Middle frontal gyrus (tissue), 1 donor: ENCODE results near the gene MAS1L.
"Not testable (repeated sequence)": the region's sequence is repeated elsewhere in the genome, so short reads cannot be mapped to it uniquely, and the experiment has no call there.

Experiments used
- DNase-seq: peaks from one replicate; pipeline ENCODE4 v3.0.0-alpha.2; 2015; ENCODE audit warnings: low spot score; ENCODE audit errors: extremely low spot score

Gene MAS1L

DNA sequence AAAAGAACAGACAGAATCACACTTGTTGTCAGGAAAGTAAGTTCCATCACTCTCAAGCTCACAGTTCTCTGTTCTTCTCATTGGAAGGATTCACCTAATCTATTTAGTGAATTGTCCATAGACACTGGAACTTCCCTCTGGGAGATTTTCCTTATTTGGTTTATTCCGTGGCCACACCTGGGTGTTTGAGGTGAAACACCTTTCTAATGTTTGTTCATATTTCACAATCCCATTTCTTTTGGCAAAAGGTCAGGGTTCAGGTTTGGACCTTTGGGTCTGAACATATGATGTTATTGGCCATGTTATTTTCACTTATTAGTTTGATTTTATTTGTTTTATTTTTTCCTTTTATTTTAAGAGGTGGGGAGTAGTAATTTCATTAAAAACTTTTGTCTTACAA, 4.0 kb downstream of the MAS1L start:
- no peak for DNase-seq

DNA sequence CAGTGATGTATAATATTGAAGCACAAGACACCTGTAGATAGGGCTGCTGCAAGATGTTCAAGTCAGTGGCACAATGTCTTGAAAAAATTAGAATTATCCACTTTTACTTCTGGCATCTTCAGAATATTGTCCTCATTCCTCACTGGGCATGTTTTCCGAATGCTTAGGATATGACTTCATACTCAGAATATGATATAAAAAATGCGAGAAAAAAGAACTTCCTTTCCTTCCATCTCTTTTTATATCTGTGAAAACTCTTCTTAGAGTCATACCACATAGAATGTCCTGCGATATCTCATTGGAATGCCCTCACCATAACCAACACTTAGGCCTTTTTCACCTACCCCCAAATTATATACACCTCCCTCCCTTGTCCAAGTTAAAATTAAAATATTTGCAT, 4.6 kb downstream of the MAS1L start:
- no peak for DNase-seq

DNA sequence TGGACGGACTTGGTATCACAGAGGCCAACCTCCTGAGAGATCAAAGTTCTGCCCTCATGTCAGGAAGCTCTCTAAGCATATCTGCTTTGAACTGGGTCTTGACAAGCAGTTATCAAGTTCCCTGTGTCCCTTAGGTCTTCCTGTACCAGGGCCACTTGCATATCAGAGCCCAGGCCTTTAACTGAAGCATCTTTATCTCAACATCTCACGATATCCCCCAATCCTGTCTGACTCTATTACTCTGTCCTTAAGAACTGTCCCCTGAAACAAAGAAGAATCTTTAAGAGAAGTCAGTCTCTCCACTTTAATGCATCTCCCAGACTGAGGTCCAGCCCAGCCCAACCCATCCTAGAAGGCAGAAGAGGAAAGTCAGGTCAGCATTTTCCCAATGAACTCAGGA, 8.2 kb downstream of the MAS1L start:
- DNase-seq = no peak

DNA sequence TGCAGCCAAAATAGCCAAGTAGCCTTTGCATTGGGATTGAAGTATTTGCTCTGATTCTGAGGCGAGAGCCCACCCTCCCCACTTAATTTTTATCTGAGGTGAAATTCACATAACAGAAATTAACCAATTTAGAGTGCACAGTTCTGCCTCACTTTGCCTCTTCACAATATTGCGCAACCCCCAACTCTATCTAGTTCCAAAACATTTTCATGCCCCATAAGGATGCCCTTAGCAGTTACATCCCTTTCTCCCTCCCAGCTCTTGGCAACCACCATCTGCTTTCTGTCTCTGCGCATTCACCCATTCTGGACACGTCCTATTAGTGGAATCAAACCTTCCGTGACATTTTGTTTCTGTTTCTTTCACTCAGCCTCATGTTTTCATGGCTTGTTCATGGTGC, 9.0 kb downstream of the MAS1L start:
- no peak for DNase-seq

DNA sequence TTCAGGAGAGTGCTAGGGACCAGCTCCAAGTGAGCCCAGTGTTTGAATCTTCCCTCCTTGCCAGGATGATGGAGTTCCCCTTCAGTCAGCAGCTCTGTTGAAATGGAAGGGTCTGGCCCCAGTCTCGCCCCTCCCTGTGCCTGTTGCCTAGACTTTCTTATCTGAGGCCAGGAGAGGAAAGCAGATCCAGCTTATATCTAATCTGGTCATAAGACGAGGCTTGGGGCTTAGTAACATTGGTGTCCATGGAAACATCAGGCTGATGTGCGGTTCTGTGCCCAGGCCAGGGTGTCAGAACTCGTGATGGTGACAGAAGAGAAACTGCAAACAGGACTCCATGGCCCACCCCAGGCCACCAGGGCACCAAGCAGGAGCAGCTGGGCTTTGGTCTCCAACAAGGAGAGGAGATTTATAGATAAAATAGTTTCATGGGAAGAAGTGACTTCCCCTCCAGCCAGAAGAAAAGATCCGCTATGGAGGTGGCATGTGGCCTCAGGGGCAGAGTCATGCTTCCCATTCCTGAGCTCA, 9.8 kb downstream of the MAS1L start:
- no peak for DNase-seq

DNA sequence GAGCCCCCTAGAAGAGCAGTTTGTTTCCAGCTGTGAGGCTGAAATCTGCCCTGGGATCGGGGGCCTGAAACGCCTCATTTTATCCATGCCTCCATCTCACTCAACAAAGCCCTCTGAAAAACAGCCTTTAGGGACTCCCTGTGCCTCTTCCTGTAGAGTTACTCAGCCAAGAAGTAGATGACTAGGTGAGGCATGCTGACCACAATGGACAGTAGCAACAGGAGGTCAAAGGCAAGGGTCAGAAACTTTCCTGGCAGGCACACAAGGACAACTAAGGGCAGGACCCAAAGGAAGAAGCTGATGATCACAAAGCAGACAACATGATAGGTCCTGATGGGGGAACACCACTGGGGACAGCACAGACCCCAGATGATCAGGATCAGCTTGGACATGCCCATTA, 12.8 kb downstream of the MAS1L start:
- no peak for DNase-seq

DNA sequence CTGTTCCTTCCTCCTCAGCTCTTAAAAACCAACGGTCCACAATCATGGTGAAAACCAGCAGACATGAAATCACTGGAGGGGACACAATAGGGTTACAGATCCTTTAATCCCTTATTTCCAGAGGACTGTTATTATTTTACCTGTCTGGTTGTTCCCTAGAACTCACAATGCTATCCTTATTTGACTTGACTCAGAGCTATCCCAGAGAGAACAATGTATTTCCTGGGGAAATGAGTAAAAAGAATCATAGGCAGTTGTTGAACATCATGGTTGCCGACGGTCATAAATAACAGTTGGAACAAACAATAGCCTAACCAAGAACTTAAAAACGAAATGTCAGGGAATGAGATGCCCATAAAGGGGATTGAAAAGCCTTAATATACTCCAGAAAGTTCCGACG, 21.5 kb downstream of the MAS1L start:
- DNase-seq = no peak

DNA sequence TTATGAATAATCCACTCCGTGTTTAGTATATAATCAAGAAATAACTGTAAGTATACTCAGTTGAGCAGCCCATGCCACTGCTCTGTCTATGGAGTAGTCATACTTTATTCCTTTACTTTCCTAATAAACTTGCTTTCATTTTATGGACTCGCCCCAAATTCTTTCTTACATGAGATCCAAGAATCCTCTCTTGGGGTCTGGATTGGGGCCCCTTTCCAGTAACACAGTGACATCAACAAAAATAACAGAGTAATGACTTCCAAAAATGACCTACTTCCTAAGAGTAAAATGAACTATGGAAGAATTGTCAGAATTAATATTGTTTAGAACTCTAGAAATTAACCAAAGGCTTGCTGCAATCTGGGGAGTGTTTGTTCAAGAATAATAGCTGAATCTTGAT, 22.0 kb downstream of the MAS1L start:
- no peak for DNase-seq

DNA sequence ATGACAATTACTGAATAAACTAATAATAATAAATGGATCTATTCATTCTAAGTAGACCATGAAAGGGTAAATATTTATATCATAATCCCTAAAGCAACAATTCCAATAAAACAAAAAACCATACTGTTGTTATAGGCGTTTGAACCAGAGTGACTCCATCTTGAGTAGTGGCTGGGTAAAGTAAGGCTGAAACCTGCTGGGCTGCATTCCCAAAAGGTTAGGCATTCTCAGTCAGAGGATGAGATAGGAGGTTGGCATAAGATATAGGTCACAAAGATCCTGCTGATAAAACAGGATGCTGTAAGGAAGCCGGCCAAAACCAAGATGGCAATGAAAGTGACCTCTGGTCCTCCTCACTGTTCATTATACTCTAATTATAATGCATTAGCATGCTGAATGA, 22.5 kb downstream of the MAS1L start:
- no peak for DNase-seq

DNA sequence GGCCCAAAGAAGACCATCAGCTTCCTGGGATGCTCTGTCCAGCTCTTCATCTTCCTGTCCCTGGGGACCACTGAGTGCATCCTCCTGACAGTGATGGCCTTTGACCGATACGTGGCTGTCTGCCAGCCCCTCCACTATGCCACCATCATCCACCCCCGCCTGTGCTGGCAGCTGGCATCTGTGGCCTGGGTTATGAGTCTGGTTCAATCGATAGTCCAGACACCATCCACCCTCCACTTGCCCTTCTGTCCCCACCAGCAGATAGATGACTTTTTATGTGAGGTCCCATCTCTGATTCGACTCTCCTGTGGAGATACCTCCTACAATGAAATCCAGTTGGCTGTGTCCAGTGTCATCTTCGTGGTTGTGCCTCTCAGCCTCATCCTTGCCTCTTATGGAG, 25.7 kb downstream of the MAS1L start:
- no peak for DNase-seq

DNA sequence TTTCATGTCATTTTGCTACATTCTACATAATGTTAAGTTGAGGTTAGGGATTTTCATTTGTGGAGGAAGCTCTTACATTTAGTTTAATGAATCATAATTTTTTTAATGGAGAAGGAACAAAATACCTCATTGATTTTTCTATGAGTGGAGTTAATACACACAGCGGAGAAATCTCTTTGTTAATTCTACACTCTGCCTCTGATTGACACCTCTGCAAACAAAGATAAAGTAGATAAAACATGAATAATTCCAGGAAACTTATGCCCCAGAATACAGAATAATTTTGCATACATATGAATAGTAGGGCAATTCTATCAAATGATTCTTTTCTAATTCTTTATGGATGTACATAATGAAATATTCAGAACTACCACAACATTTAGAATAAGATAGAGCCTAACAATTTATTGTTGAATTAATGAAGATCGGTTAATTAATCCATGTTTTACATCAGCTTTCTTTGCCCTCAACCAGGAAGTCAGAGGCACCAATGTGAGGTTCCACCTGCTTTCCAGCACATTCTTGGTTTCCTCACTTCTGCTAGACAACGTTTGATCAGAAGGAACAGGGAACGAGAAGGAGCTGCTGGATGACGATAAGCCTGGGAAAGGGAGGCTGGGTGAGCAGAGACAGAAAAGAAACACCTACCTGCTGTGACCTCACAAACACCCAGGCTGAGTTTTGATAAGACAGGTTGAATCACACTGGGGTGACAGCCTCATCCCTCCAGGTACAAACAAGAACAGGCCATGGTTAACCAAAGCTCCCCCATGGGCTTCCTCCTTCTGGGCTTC, 26.5 kb downstream of the MAS1L start:
- DNase-seq = no peak

DNA sequence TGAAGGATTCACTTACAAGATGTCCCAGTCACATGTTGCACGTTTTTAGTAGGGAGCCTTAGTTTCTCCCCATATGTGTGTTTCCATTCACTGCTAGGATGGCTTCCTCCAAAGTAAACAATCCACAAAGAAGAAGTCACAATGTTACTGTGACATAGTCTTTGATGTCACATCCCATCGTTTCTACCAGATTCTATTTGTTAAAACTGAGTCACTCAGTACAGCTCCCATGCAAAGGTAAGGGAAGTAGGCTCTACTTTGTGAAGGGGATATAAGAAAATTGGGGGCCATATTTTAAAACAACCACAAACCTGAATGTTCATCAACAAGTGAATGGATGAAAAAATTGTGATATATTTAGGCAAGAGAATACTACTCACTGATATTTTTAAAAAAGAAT, 30.8 kb downstream of the MAS1L start, which contains the start of the genes OR11A1 and OR2H1:
OR11A1 (minus strand) TSS at position 101 of the 400 bp plus-strand sequence. CDS start 29,430 bp downstream, outside the sequence.
OR2H1 (plus strand) TSS at position 185 of the 400 bp plus-strand sequence. CDS start 4,615 bp downstream, outside the sequence.
- DNase-seq = no peak

DNA sequence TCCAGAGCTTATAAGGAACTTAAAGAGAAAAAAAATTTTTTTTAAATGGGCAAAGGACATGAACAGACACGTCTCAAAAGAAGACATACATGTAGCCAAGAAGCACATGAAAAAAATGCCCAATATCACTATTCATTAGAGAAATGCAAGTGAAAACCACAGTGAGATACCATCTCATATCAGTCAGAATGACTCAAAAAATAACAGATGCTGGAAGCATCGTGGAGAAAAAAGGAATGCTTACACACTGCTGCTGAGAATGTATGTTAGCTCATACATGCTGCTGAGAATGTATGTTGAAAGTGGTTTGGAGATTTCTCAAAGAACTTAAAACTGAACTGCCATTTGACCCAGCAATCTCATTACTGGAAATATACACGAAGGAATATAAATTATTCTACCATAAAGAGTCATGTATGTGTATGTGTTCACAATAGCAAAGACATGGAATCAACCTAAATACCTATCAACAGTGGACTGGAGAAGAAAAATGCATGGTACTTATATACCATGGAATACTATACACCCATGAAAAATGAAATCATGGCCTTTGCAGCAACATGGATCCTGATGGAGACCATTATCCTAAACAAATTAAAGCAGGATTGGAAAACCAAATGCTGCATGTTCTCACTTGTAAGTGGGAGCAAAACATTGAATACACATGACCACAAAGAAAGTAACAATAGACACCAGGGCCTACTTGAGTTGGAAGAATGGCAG, 36.1 kb downstream of the MAS1L start:
- DNase-seq = no peak

DNA sequence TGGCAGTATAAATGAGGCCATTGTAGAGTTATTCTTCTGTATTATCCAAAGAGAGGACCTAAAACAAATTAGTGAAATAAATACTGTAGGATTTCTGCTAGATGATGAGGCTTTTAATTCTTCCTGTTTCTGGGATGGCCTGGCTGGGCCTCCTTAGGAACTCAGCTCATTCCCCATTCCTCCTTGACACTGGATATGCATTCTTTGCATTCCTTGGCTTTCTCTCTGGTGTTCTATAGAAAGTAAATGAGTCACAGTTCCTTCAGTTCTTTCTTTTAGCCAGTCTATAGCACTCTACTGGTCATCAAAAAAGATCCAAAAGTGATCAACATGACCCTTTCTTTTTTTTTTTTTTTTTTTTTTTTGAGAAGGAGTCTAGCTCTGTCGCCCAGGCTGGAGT, 40.1 kb downstream of the MAS1L start:
- no peak for DNase-seq

DNA sequence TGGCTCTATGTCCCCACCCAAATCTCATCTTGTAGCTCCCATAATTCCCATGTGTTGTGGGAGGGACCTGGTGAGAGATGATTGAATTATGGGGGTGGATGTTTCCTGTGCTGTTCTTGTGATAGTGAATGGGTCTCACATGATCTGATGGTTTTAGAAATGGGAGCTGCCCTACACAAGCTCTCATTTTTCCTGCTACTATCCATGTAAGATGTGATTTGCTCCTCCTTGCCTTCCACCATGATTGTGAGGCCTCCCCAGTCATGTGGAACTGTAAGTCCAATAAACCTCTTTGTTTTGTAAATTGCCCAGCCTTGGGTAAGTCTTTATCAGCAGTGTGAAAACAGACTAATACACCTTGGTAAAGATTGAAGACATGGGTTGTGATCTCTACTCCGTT, 43.7 kb downstream of the MAS1L start:
- not testable (repeated sequence) for DNase-seq

DNA sequence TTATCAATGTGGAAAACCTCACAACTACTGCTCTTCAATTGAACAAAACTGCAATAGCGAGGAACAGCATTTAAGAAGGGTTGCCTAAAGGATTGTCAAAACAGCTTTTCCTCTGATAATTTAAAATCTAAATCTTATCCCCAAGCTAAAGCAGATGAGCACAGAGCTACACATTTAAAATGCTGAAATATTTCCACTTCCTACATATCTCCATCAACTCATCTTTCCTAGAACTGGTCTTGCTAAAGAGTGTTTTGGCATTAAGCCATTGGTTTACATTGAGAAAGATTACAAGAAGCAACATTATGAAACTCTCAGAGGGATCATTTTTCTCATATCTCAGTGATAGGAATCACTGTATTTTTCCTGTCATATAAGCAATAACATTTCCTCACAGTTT, 45.0 kb downstream of the MAS1L start:
- DNase-seq = no peak

DNA sequence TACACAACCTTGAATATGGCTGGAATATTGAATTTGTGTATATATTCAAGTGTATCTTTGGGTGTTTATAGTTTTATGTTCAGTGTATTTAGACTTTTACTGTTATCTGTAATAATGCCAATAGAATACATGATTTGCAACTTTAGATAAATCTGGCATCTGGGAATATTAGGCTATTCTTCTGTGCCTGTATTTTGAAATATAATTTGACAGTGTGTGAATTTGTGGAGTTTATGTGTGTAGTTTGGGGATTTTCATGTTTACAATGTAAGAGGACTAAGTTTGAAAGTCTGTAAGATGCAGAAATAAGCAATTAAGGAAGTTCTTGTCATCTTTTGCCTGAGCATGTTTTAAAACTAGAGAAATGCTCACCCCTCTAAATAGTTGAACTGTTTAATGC, 48.8 kb downstream of the MAS1L start, which contains the start of gene OR10C1:
OR10C1 (plus strand) TSS at position 301 of the 400 bp plus-strand sequence. CDS start 710 bp downstream, outside the sequence.
- DNase-seq = no peak

DNA sequence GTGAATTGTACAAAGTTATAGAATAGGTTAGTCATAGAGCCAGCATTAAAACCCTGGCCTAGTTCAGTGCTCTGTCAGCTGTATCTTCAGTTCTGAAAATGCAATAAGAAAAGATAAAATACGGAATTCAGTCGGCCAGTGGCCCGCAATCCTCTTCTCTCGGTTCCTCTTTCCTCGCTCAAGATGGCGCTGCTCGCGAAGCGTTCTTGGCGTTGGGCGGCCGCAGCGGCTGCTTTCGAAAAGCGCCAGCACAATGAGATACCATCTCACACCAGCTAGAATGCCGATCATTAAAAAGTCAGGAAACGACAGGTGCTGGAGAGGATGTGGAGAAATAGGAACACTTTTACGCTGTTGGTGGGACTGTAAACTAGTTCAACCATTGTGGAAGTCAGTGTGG, 51.0 kb downstream of the MAS1L start:
- DNase-seq = not testable (repeated sequence)
